ENCODE measurements around the gene CACNA1S.

The CACNA1S gene

GRCh38 chr1:201140235-201140940 is 28.2 kb upstream of the CACNA1S start:
- DNase-seq (ENCODE audit: low read depth in 2 of 2, low spot score in 1 of 2) = no peak

DNA sequence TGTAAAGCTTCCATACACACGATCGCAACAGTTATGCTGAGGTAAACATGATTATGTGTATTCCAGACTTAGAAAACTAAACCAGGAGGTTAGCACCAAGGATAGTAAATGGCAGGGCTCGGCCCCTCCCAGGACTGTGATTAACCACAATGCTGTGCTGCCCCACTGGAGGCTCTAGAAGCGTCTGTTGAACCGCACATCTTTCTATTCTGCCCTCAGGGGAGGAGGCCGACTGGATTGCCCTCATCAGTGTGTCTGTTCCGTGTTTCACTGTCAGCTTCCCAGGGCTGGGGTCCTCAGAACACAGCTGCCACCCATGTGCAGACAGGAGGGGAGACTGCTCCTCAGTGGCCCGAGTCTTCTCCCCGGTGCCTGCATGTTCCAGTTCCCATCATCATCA is 27.5 kb upstream of the CACNA1S start:
- DNase-seq (ENCODE audit: low read depth in 2 of 2, low spot score in 1 of 2) = no peak

DNA sequence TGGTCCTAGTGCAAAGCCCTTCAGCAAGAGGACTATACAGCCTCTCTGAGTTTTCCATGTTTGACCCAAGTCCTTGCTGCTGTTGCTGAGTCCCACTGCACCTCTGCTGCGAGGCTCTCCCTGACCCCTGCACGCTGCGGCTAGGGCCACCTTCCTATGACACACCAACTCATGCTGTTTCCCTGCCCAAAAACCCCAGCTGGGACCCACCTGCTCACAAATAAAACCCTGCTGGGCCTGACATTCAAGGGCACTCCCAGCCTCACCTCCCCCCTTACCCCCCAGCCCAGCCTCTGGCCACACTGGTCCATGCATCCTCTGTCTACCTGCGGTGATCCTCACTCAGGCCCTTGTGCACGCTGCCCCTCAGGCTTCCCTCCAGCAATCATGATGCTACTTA is 27.1 kb upstream of the CACNA1S start:
- no peak for DNase-seq (ENCODE audit: low read depth in 2 of 2, low spot score in 1 of 2)

DNA sequence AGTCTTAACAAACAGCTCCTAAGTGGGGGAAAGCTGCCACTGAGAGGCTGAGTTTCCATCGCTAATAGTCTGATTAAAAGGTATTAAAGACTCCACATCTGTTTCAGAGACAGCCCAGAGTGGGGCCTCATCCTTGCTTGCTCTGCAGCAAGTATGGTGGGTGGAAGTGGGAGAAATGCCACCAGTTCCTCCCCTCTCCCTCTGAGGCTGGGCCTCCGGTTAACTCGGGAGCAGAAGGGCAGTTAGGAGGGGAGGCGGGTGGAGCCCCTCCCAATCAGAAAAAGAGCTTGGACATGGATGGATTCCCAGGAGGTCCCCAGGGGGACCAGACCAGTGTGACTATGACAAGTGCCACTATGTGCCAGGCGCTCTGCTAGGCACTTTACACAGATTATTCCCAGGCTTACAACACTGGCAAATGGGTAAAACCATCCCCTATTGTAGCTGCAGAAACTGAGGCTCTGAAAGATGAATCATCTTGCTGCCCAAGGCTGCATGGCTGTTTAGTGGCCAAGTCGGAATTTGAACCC is 26.1 kb upstream of the CACNA1S start:
- DNase-seq (ENCODE audit: low read depth in 2 of 2, low spot score in 1 of 2) = no peak

- DNase-seq (ENCODE audit: low read depth in 2 of 2, low spot score in 1 of 2) = no peak
Measured at GRCh38 chr1:201137579-201138310, 25.5 kb upstream of the CACNA1S start.

DNA sequence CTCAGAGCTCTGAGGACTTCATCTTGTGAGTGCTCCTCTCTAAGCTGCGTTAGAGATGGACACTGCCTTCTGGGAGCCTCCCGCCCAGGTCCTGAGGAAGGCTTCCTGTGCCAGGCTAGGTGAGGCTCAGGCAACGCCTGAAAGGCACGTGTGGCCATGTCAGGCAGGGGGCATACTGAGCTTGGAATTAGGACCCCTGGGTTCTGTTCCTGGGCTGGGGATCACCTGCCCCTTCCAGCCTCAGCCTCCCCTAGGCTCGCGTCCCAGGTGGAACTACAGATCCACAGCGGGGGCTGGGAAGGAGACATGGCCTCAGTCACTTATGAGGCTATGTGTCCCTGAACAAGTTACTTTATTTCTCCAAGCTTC is 24.8 kb upstream of the CACNA1S start:
- DNase-seq (ENCODE audit: low read depth in 2 of 2, low spot score in 1 of 2) = no peak

DNA sequence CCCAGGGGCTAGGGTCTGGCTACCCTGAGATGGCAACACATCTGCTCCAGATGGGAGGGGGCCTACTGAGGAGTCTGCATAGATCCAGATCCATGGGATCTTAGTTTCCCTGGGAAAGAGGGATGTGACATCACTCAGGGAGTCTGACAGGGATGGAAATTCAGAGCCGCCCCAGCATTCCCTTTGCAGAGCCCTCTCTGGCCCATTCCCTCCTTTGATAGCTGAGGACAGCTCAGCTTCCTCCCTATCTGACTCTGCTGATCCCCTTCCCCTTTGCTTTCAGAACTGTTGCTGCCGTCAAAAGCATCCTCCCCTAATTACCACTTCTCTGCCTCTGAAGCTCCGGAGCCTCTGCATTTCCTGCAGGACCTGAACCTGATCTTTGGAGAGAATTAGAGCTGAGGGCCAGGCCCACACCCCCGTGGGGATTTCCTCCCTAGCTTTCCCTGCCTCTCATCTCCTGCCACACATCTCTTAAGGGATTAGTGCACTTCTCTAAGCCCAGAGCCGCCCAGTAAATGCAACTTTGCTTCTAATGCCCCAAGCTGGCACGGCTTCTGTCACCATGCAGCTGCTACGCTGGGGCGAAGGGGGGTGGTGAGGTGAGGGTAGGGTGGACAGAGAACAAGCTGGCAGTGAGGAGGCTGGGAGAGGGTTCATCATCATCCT is 24.3 kb upstream of the CACNA1S start:
- DNase-seq (ENCODE audit: low read depth in 2 of 2, low spot score in 1 of 2) = no peak

GRCh38 chr1:201134405-201134804 is 22.2 kb upstream of the CACNA1S start:
- no peak for DNase-seq (ENCODE audit: low read depth in 2 of 2, low spot score in 1 of 2)

- no peak for DNase-seq (ENCODE audit: low read depth in 2 of 2, low spot score in 1 of 2)
Measured at GRCh38 chr1:201131398-201131797, 19.2 kb upstream of the CACNA1S start.

DNA sequence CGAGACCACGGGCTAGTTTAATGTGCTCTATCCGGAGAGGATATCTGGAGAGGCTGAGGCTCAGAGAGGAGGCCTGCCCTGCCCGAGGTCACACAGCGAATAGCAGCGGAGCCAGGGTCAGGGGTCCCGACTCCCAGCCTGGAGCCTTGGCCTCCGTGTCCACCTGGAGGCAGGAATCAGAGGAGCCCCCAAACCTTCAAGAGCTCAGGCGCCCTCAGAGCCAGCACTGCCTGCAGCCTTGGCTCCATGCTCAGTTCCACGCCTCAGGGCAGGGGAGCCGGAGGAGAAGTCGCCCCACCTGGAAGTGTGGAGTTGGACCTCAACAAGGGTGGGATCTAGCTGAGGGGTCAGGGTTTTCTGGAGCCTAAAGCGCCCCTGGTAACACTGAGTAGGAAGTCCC is 16.7 kb upstream of the CACNA1S start:
- no peak for DNase-seq (ENCODE audit: low read depth in 2 of 2, low spot score in 1 of 2)

DNA sequence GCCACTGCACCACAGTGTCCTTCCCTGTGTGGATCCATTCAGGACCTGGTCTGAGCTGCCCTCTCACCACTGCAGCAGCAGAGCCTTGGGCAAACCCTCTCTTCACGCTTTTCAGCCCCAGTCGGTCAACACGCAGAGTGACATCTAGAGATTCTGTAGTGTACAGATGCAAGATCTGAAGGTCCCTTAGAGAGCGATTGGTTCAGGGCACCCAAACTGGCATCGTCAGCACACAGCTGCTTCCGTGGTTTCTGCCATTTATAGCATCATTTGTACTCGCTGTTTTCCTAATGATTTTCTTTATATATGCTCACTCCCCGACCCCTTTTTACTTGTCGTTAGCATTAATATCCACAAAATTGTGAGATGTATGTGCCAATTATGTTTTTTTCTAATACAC is 16.2 kb upstream of the CACNA1S start:
- DNase-seq (ENCODE audit: low read depth in 2 of 2, low spot score in 1 of 2) = no peak

DNA sequence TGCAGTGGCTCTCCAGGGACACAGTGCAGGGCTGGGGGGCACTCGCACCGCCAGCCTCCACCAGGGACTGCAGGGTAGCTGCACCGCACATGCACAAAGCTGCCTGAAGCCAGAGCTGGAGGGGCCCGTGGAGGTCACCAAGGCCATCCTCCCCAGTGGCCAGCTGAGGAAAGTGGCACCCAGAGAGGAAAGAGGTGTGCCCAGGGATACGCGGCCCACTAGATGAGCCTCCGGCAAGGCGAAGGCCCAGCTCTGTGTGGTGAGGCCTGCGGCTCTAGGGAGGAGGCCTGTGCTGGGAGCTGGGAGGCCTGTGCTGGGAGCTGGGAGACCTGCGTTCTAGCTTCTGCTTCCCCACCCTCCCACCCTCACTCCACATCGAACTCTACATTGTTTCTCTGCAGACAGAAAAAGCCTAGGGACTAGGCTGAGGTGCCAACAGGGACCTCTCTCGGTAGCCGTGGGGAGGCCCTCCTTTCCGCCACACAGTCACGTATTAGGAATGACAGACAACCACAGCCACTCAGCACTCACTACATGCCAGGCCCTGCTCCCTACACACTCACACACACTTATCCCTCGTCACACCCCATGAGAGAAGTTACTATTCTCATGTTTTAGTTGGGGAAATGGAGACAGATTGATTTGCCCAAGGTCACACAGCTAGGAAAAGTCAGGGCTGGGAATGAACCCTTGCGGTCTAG is 15.7 kb upstream of the CACNA1S start:
- DNase-seq (ENCODE audit: low read depth in 2 of 2, low spot score in 1 of 2) = no peak

GRCh38 chr1:201126832-201127754 is 14.9 kb upstream of the CACNA1S start, which contains the start of gene ASCL5:
Gene ASCL5, minus strand, starts transcription at chr1:201127184. Its CDS starts 11,812 bp downstream, at chr1:201115372.
- no peak for DNase-seq (ENCODE audit: low read depth in 2 of 2, low spot score in 1 of 2)

- no peak for DNase-seq (ENCODE audit: low read depth in 2 of 2, low spot score in 1 of 2)
Measured at GRCh38 chr1:201126463-201126831, 14.2 kb upstream of the CACNA1S start.

DNA sequence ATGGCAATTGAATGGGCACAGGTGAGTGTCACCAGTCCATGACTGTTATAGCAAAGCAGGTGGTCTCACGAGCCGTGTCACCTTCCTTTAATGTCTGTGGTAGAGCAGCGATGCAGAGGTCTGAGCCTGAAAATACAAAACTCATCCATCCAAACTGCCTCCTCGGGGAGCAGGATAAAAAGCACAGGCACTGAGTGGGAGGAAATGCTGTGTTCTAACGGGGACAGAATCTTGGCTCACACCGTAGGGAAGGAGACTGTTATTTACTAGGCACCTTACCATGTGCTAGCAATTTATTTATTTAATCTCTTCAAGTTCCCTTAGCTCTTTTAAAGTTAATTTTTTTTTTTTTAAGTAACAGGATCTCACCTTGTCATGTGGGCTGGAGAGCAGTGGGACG is 13.6 kb upstream of the CACNA1S start:
- no peak for DNase-seq (ENCODE audit: low read depth in 2 of 2, low spot score in 1 of 2)

DNA sequence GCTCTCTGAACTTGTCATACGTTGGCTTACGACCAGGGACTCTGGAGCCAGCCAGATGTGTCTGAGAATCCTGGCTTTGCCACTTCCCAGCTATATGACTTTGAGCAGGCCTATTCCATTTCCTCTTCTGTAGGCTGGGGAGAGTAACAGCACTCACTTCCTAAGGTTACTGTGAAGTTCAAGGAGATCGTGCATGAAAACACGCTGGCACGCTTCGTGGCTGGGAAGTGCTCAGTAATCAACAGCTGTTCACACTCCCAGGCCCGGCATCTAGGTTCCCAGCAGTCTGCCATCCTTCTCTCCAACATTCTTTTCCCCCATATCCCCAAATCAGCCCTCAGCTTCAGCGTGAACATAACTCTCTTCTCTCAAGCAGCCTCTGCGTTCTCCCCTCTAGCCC is 12.8 kb upstream of the CACNA1S start:
- no peak for DNase-seq (ENCODE audit: low read depth in 2 of 2, low spot score in 1 of 2)

DNA sequence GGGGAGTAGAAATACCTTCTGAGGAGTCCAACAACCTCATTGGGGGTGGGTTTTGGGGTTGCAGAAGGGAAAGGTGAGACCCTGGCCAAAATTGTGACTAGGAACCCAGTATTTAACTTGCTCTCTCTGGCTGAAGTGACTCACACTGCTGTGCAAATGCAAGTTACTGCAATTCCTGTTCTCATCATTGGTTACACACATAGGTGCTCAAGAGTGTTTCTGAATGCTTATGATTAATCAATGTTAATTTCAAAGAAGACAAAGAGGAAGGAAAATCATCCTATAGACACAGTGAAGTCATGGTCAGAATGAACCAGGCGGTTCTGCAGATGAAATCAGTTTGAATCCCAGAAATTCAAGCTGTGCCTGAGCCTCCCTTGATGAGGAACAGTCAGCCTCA is 11.6 kb upstream of the CACNA1S start:
- no peak for DNase-seq (ENCODE audit: low read depth in 2 of 2, low spot score in 1 of 2)

- no peak for DNase-seq (ENCODE audit: low read depth in 2 of 2, low spot score in 1 of 2)
Measured at GRCh38 chr1:201122321-201122957, 10.2 kb upstream of the CACNA1S start.

GRCh38 chr1:201119206-201120197 is 7.3 kb upstream of the CACNA1S start:
- peak in 1 of 2 donors; percentile 25 for DNase-seq (ENCODE audit: low read depth in 2 of 2, low spot score in 1 of 2)
